Measurements from ENCODE around the gene UQCR10. TPM values are rescaled to one million over a fixed set of nuclear protein-coding genes. Genes with fewer than 3 reads are reported as not detected.

The UQCR10 gene
- total and polyA plus RNA-seq, 2 donors from 2014 or later = 78.7 to 479 TPM

GRCh38 chr22:29747832-29748231 is 19.3 kb upstream of the UQCR10 start:
- Histone ChIP-seq H3K27ac (ENCODE audit: low read depth in 2 of 2, low read length in 2 of 2) (no peak overlapping the region), H3K9ac (ENCODE audit: low read length in 3 of 3) (no peak overlapping the region), H3K36me3 (ENCODE audit: control insufficient read depth in 2 of 3, insufficient read depth in 3 of 3, low read length in 3 of 3) (peaks cover 0 to 18% (median 6%) of the 10 kb centered on the region in 3 donors), H3K27me3 (ENCODE audit: control insufficient read depth, insufficient read depth, low read length) (no peaks in the 10 kb centered on the region), H3K9me3 (ENCODE audit: control insufficient read depth in 2 of 3, insufficient read depth in 1 of 3, low read length in 3 of 3) (no peaks in the 10 kb centered on the region), H3K4me1 (ENCODE audit: control insufficient read depth in 2 of 3, insufficient read depth in 2 of 3, low read depth in 1 of 3, low read length in 3 of 3) (no peaks in the 10 kb centered on the region), H3K4me3 (ENCODE audit: low read length in 3 of 3) (no peak overlapping the region)
- intact Hi-C loops (cut with DNase I) = no loop called here
- no peak for FAIRE-seq
- TF ChIP-seq CTCF (IDR thresholded peaks at IDR 0.05; ENCODE audit: borderline replicate concordance, extremely low read depth, insufficient read depth) = no peak
- no peak for DNase-seq

- H3K4me3 ChIP-seq (ENCODE audit: low read length in 3 of 3) = no peak overlapping the region
- FAIRE-seq (no peak), DNase-seq (no peak)
- H3K27ac ChIP-seq (ENCODE audit: low read depth in 2 of 2, low read length in 2 of 2) = no peak overlapping the region
- H3K9me3 ChIP-seq (ENCODE audit: control insufficient read depth in 2 of 3, insufficient read depth in 1 of 3, low read length in 3 of 3) = no peaks in the 10 kb centered on the region
- no peak for TF ChIP-seq CTCF (IDR thresholded peaks at IDR 0.05; ENCODE audit: borderline replicate concordance, extremely low read depth, insufficient read depth)
- intact Hi-C loops (cut with DNase I) = no loop called here
- peaks cover 0 to 18% (median 6%) of the 10 kb centered on the region in 3 donors for H3K36me3 ChIP-seq (ENCODE audit: control insufficient read depth in 2 of 3, insufficient read depth in 3 of 3, low read length in 3 of 3)
- no peak overlapping the region for H3K9ac ChIP-seq (ENCODE audit: low read length in 3 of 3)
- H3K27me3 ChIP-seq (ENCODE audit: control insufficient read depth, insufficient read depth, low read length) = no peaks in the 10 kb centered on the region
- H3K4me1 ChIP-seq (ENCODE audit: control insufficient read depth in 2 of 3, insufficient read depth in 2 of 3, low read depth in 1 of 3, low read length in 3 of 3) = no peaks in the 10 kb centered on the region
Measured at GRCh38 chr22:29748248-29748893, 18.8 kb upstream of the UQCR10 start.

GRCh38 chr22:29750029-29750428 is 17.1 kb upstream of the UQCR10 start:
- Histone ChIP-seq H3K27me3 (ENCODE audit: control insufficient read depth, insufficient read depth, low read length) (no peaks in the 10 kb centered on the region), H3K9me3 (ENCODE audit: control insufficient read depth in 2 of 3, insufficient read depth in 1 of 3, low read length in 3 of 3) (no peaks in the 10 kb centered on the region), H3K27ac (ENCODE audit: low read depth in 2 of 2, low read length in 2 of 2) (no peak overlapping the region), H3K9ac (ENCODE audit: low read length in 3 of 3) (no peak overlapping the region), H3K36me3 (ENCODE audit: control insufficient read depth in 2 of 3, insufficient read depth in 3 of 3, low read length in 3 of 3) (peaks cover 0 to 18% (median 6%) of the 10 kb centered on the region in 3 donors), H3K4me1 (ENCODE audit: control insufficient read depth in 2 of 3, insufficient read depth in 2 of 3, low read depth in 1 of 3, low read length in 3 of 3) (no peaks in the 10 kb centered on the region), H3K4me3 (ENCODE audit: low read length in 3 of 3) (no peak overlapping the region)
- FAIRE-seq (no peak), DNase-seq (no peak)
- TF ChIP-seq CTCF (IDR thresholded peaks at IDR 0.05; ENCODE audit: borderline replicate concordance, extremely low read depth, insufficient read depth) = no peak
- intact Hi-C loops (cut with DNase I) = no loop called here
